Measurements from ENCODE around the gene AKR1C2.

- no peak for TF ChIP-seq CTCF (IDR thresholded peaks at IDR 0.05; ENCODE audit: poor library complexity)
- no peak for TF ChIP-seq EZH2 (IDR thresholded peaks at IDR 0.05; ENCODE audit: borderline replicate concordance)
- TF ChIP-seq EZH2phosphoT487 (IDR thresholded peaks at IDR 0.05; ENCODE audit: low read depth, severe bottlenecking, unreplicated experiment) = no peak
These were observed 44.4 kb upstream of the AKR1C2 start for GRCh38 chr10:5047912-5048628.
